Spinal cord (tissue), 10 donors: Measurements from ENCODE around the gene CEP170B. TPM values are rescaled to one million over a fixed set of nuclear protein-coding genes. Genes with fewer than 3 reads are reported as not detected.

Source experiments
- DNase-seq, 6 donors: peaks; one replicate each; pipeline versions ENCODE4 v3.0.0 to v3.0.0-alpha.2; 2013 to 2015; ENCODE audit warnings: low spot score in 6 of 6, low read depth in 4 of 6
- H3K27ac ChIP-seq: one replicate; pipeline ENCODE4 v1.5.1; 2013; ENCODE audit warnings: low read depth, low read length, control low read depth
- H3K27me3 ChIP-seq: one replicate; pipeline ENCODE4 v1.6.1; 2013; ENCODE audit warnings: low read length; ENCODE audit not compliant: control insufficient read depth, insufficient read depth
- H3K36me3 ChIP-seq: one replicate; pipeline ENCODE4 v1.6.1; 2013; ENCODE audit warnings: low read length; ENCODE audit not compliant: control insufficient read depth, insufficient read depth
- H3K4me1 ChIP-seq: one replicate; pipeline ENCODE4 v1.6.1; 2013; ENCODE audit warnings: low read length; ENCODE audit not compliant: control insufficient read depth, insufficient read depth
- H3K4me3 ChIP-seq: one replicate; pipeline ENCODE4 v1.5.1; 2013; ENCODE audit warnings: low read depth, low read length, control low read depth
- H3K9me3 ChIP-seq: one replicate; pipeline ENCODE4 v1.6.1; 2013; ENCODE audit warnings: low read length; ENCODE audit not compliant: control insufficient read depth, insufficient read depth
- WGBS: methylation state at CpG from one replicate; pipeline ENCODE4 v1.1.5; 2013; ENCODE audit warnings: missing lambda C conversion rate; ENCODE audit not compliant: insufficient coverage; 5-methylcytosine and 5-hydroxymethylcytosine counted together
- polyA plus RNA-seq, 2 donors: library from polyadenylated mRNA; unstranded; fragments of 120-200 nt; gene quantifications; one replicate each; pipeline ENCODE4 v1.2.1, GENCODE V29; 2013; ENCODE audit not compliant: insufficient read length in 2 of 2
- total RNA-seq, 2 donors: library from RNA; depleted of rRNA in 1 of 2; stranded (reverse); fragments of 120-200 nt in 1 of 2; fragments of >200 nt in 1 of 2; gene quantifications; one replicate each; pipeline versions ENCODE4 v1.2.3 to v1.2.4, GENCODE V29; 2013 to 2014
- donor health status: healthy.

CEP170B gene
- total and polyA plus RNA-seq, 4 donors = 11.0 to 41.4 (median 28.0) TPM

DNA sequence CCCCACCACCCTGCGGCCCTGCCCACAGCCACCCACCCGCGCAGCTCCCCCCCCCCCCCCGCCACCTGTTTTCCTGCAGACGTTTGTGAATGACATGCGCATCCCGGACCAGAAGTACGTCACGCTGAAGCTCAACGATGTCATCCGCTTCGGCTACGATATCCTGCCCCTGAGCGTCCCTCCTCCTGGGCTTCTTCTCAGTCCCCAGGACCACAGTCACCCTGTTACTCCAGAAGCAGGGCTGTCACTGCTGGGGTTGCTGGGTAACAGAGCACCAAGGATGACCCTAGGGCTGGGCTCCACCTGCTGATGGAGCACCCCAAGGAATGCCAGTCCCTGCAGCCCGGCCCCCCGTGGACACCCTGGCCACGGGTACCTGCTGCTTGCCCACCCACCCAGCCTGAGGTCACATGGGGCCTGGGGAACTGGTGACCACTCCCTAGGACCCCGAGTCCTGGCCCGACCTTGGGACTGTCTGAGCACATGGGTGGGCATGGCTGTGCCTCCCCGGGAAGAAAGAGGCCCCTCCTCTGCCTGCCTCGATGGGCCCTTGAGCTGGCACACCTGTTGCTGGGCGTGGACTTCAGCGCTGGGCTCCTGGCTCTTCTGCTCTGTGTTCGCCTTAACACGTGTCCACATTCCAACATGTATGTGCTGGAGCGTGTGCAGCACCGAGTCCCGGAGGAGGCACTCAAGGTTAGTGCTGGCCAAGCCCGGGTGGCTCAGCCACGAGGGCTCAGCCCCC is 12.9 kb downstream of the CEP170B start:
- no peak overlapping the region for H3K27ac ChIP-seq
- WGBS = 88% methylated on average over 26 of the region's 30 CpGs
- peaks cover 98% of the 10 kb centered on the region for H3K36me3 ChIP-seq
- DNase-seq = no peak
- no peaks in the 10 kb centered on the region for H3K27me3 ChIP-seq
- peaks cover 12% of the 10 kb centered on the region for H3K4me1 ChIP-seq
- H3K4me3 ChIP-seq = no peak overlapping the region
- no peaks in the 10 kb centered on the region for H3K9me3 ChIP-seq

DNA sequence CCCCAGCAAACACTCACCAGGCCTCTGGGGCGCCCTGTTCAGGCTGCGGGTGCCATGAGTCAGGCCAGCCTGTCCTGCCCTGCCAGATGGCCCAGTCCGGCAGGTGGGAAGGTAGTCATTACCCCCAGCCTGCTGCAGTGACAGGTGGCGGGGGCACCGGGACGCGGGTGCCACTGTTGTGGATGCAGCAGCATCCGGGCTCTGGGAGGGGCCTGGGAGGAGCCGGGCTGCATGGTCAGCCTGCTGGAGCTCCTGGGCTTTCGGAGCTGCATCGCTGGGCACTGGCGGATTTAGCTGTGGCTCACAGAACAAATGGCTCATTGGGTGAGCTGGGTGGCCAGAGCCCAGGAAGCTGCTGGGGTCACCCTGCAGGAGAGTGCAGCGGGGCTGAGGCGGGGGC is 13.5 kb downstream of the CEP170B start:
- peaks cover 98% of the 10 kb centered on the region for H3K36me3 ChIP-seq
- no peaks in the 10 kb centered on the region for H3K9me3 ChIP-seq
- H3K27me3 ChIP-seq = no peaks in the 10 kb centered on the region
- whole genome bisulfite sequencing = 87% methylated on average over 14 of the region's 14 CpGs
- H3K4me1 ChIP-seq = peaks cover 8% of the 10 kb centered on the region
- H3K27ac ChIP-seq = no peak overlapping the region
- no peak for DNase-seq
- no peak overlapping the region for H3K4me3 ChIP-seq

DNA sequence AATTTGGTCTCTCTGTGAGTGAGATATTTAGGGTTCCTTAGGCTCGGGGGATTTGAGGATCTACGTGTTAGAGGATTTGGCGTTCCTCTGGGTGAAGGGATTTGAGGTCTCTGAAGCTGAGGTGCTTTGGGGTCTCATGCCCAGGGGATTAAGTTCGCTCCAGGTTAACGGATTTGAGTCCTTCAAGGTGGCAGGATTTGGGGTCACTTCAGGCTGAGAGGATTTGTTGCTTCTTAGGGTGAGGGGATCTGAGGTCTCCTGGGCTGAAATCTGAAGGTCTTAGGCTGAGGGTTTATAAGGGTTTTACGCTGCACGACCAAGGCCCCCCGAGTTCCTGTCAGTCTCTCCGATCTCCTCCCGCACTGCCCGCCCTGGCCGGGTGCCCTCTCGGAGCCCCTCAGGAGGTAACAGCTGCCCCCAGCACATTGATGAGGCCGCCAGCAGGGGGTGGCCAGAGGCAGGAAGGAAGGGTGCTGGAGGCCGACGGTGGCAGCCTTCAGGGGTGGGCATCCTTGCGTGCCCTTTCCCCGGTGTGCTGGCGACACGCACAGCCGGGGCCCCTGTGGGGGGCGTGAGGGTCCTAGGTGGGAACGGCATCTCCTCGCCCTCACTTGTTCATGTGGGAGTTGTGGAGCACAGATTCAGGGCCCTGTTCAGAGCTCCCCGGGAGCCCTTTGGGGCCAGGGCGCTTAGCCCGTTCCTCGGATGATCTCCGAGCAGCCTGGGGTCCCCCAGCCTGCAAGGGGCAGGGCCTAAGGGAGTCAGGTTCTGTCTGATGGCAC is 14.3 kb downstream of the CEP170B start:
- 88% methylated on average over 29 of the region's 29 CpGs for WGBS
- Histone ChIP-seq H3K4me3 (no peak overlapping the region), H3K27me3 (no peaks in the 10 kb centered on the region), H3K9me3 (no peaks in the 10 kb centered on the region), H3K4me1 (peaks cover 6% of the 10 kb centered on the region), H3K36me3 (peaks cover 98% of the 10 kb centered on the region), H3K27ac (no peak overlapping the region)
- DNase-seq = no peak

DNA sequence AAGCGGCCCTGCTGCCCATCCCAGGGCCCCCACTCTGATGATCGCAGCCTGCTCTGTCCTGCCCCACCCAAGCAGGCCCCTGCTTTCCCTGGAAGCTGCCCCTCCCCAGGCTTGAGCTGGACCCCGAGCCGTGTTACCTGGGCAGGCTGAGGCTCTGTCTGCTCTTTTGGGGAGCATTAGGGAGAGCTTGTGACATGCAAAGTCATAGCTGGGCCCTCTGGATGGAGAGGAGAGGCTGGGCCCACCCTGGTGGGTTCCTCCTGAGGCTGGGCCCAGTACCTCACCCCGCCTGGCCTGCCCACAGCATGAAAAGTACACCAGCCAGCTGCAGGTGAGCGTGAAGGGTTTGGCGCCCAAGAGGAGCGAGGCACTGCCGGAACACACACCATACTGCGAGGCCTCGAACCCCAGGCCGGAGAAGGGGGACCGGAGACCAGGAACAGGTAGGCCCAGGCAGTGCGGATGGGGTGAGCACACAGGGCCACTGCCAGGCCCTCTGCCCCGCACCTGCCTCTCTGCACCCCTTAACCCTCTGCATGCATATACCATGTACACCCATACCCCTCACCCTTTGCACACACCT is 15.0 kb downstream of the CEP170B start:
- peaks cover 95% of the 10 kb centered on the region for H3K36me3 ChIP-seq
- H3K27me3 ChIP-seq = no peaks in the 10 kb centered on the region
- no peaks in the 10 kb centered on the region for H3K9me3 ChIP-seq
- WGBS = 97% methylated on average over 14 of the region's 15 CpGs
- peaks cover 6% of the 10 kb centered on the region for H3K4me1 ChIP-seq
- H3K4me3 ChIP-seq = no peak overlapping the region
- H3K27ac ChIP-seq = no peak overlapping the region
- no peak for DNase-seq

DNA sequence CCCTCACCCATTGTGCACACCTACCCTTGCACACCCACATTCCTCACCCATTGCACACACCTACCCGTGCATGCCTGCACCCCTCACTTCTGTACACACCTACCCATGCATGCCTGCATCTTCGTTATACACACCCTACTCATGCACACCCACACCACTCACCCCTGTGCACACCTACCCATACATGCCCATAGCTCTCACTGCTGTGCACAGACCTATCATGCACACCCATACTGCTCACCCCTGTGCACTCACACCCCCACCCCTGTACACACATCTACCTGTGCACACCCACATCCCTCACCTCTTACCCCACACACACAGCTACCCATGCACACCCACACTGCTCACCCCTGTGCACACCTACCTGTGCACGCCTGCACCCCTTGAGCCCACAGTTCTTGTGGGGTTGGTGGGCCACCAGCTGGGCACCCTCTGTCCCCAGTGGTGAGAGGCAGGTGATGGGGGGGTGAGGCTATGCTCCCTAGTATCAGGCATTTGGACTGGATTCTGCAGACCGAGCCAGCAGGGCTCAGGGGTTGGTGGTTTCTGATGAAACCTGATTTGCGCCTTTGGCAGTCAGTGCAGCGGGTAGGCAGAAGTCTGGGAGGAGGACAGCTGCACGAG is 15.6 kb downstream of the CEP170B start:
- no peak for DNase-seq
- Histone ChIP-seq H3K36me3 (peaks cover 95% of the 10 kb centered on the region), H3K9me3 (no peaks in the 10 kb centered on the region), H3K4me1 (peaks cover 6% of the 10 kb centered on the region), H3K27me3 (no peaks in the 10 kb centered on the region), H3K27ac (no peak overlapping the region), H3K4me3 (no peak overlapping the region)
- 73% methylated on average over 6 of the region's 7 CpGs for WGBS

DNA sequence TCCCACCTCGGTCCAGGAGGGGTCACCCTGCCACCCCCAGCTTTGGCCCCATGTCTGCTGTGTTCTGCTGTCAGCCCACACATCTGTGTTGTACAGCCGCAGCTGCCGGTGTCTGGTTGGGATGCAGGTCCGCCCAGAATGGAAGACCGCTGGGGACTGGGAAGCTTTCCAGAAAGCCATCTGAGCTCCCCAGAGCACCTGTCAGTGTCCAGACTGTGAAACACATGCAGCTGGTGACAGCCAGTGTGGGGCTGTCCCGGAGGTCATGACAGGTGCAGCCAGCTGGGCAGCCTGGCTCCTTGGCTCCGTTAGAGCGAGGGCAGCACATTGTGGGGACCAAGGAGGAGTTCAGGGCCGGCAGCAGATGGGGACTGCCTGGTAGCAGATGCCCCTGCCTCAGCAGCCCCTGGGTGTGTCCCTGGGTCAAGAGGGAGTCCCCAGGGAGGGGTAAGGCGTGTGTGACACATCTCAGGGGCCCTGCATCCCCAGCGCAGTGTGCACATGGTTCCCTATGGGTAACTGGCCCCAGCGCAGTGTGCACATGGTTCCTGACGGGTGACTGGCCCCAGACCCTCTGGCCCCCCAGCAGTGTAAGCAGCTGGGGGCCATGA is 16.4 kb downstream of the CEP170B start:
- no peaks in the 10 kb centered on the region for H3K27me3 ChIP-seq
- H3K36me3 ChIP-seq = peaks cover 95% of the 10 kb centered on the region
- H3K4me3 ChIP-seq = no peak overlapping the region
- 53% methylated on average over 13 of the region's 13 CpGs for WGBS
- peaks cover 6% of the 10 kb centered on the region for H3K4me1 ChIP-seq
- H3K27ac ChIP-seq = no peak overlapping the region
- no peaks in the 10 kb centered on the region for H3K9me3 ChIP-seq
- DNase-seq = peak in 2 of 6 donors; percentile 48 to 55

DNA sequence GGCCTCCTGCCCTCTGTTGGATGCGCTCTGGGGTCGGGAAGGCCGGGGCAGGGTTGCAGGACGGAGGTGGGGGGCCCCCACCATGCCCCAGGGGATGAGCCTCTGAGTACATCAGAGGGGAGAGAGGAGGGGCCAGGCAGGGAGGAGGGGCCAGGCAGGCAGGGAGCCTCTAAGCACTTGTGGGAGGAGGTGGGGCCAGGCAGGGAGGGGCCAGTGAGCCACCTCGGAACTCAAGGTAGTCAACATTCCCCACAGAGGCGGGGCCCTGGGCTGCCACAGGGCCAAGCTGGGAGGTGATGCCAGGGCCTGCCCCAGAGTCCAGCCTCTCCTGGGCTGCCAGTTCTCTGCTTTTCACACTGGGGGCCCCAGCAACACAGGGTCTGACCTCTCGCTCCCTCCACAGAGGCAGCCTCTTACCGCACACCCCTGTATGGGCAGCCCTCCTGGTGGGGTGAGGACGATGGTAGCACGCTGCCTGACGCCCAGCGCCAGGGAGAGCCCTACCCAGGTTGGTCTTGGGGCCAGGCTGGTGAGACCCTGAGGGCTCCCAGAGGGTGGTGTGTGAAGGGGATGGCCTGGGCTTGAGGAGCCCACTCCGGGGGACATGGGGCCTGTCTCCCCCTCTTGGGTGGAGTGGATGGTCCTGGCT is 17.4 kb downstream of the CEP170B start:
- no peak overlapping the region for H3K27ac ChIP-seq
- peaks cover 95% of the 10 kb centered on the region for H3K36me3 ChIP-seq
- 66% methylated on average over 13 of the region's 13 CpGs for WGBS
- no peaks in the 10 kb centered on the region for H3K27me3 ChIP-seq
- no peak overlapping the region for H3K4me3 ChIP-seq
- no peak for DNase-seq
- no peaks in the 10 kb centered on the region for H3K9me3 ChIP-seq
- peaks cover 6% of the 10 kb centered on the region for H3K4me1 ChIP-seq

DNA sequence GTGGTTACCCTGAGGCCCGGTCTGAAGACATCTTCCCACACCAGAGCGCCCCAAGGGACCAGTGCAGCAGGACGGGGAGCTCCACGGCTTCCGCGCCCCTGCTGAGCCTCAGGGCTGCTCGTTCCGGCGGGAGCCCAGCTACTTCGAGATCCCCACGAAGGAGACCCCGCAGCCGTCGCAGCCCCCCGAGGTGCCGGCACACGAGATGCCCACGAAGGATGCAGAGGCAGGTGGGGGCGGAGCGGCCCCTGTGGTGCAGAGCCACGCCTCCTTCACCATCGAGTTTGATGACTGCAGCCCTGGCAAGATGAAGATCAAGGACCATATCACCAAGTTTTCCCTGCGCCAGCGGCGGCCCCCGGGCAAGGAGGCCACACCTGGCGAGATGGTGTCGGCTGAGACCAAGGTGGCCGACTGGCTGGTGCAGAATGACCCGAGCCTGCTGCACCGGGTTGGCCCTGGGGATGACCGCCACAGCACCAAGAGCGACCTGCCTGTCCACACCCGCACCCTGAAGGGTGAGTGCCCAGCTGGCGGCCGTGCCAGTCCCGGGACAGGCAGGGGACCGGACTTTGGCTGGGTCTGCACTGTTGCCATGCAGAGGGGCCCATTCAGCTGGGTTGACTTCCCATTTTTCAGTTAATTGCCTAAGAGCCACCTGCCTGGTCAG is 18.1 kb downstream of the CEP170B start:
- Histone ChIP-seq H3K9me3 (no peaks in the 10 kb centered on the region), H3K27me3 (no peaks in the 10 kb centered on the region), H3K36me3 (peaks cover 95% of the 10 kb centered on the region), H3K4me1 (peaks cover 6% of the 10 kb centered on the region), H3K27ac (no peak overlapping the region), H3K4me3 (no peak overlapping the region)
- DNase-seq = no peak
- 88% methylated on average over 38 of the region's 38 CpGs for WGBS
